ENCODE results near the gene IFNA6.

DNA sequence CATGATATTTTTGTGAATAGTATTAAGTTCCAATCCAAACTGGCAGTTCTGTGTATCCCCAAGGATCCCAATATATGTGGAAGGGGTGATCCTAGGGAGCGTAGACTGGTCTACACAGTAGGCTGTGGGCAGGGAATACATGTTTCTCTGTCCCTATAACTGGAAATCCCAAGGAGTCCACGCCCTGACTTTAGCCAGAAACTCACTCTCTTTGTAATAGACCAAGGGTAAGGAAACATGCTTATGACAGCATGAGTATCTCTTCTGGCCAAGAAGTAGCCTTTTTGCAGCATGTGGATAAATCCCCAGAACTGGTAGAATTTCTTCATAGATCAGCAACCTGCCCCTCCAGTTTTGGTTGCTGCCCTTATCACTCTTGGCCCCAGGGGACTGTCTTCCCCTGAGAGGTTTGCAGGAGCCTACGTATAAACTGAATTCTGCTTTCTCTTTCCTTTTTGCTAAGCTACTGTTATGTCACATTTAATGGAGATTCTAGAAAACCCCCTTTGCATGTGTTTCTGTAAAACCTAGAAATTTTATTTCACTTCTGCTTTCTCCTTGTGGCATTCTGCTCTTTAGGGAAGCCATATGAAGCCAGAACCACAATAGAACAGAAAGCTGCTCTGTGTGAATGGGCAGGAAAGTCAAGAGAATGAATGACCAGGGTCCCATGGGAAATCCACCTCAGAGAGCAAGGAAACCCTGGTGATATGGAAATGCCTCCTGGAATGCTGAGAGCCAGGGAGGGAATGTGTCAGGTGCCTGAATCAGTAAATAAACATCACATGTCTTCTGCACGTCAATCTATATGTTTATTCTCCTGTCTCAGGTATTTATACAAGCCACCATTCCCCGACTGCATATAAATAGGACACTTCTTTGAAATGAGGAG, 31.0 kb upstream of the IFNA6 start:
- TF ChIP-seq, protein P1, sequence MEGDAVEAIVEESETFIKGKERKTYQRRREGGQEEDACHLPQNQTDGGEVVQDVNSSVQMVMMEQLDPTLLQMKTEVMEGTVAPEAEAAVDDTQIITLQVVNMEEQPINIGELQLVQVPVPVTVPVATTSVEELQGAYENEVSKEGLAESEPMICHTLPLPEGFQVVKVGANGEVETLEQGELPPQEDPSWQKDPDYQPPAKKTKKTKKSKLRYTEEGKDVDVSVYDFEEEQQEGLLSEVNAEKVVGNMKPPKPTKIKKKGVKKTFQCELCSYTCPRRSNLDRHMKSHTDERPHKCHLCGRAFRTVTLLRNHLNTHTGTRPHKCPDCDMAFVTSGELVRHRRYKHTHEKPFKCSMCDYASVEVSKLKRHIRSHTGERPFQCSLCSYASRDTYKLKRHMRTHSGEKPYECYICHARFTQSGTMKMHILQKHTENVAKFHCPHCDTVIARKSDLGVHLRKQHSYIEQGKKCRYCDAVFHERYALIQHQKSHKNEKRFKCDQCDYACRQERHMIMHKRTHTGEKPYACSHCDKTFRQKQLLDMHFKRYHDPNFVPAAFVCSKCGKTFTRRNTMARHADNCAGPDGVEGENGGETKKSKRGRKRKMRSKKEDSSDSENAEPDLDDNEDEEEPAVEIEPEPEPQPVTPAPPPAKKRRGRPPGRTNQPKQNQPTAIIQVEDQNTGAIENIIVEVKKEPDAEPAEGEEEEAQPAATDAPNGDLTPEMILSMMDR (IDR thresholded peaks at IDR 0.05): no peak
- TF ChIP-seq POLR2A (IDR thresholded peaks at IDR 0.05) (no peak), POLR2AphosphoS5 (IDR thresholded peaks at IDR 0.05) (no peak)
